ENCODE measurements around the gene OSBPL10.

- TF ChIP-seq CTCF (IDR thresholded peaks at IDR 0.05) (no peak), POLR2A (IDR thresholded peaks at IDR 0.05) (no peak)
These were observed 247.8 kb downstream of the OSBPL10 start for GRCh38 chr3:31733234-31733667.
